HuH-7 (cell line): Measurements from ENCODE around the gene KDM8.
A peak's percentile ranks its signal among the peaks of the same experiment; 100 is the strongest.

Experiments
- DNase-seq: peaks from one replicate; pipeline ENCODE4 v3.0.0; 2011; ENCODE audit warnings: low spot score

Gene KDM8

GRCh38 chr16:27268376-27269299 lies 65.3 kb downstream of the KDM8 start, which contains the start of gene NSMCE1:
Gene NSMCE1 (minus strand): TSS chr16:27268772. CDS start chr16:27257570, 11,202 bp downstream.
- DNase-seq, result peak; percentile 91

- DNase-seq, result no peak
Observed at GRCh38 chr16:27269300-27270150, 66.2 kb downstream of the KDM8 start.

GRCh38 chr16:27270349-27270748 lies 67.0 kb downstream of the KDM8 start:
- DNase-seq, result no peak
